HG02763 (cell line): ENCODE data around the gene GPS1.

ENCODE experiments used
- ATAC-seq: cut with Tn5 transposase; IDR thresholded peaks from one replicate; pipeline ENCODE4 v1.9.1; 2021; ENCODE audit warnings: mild to moderate bottlenecking, moderate library complexity; ENCODE audit not compliant: unreplicated experiment

GPS1 gene

GRCh38 chr17:82056729-82057621 lies 5.3 kb downstream of the GPS1 start:
- no peak for ATAC-seq

DNA sequence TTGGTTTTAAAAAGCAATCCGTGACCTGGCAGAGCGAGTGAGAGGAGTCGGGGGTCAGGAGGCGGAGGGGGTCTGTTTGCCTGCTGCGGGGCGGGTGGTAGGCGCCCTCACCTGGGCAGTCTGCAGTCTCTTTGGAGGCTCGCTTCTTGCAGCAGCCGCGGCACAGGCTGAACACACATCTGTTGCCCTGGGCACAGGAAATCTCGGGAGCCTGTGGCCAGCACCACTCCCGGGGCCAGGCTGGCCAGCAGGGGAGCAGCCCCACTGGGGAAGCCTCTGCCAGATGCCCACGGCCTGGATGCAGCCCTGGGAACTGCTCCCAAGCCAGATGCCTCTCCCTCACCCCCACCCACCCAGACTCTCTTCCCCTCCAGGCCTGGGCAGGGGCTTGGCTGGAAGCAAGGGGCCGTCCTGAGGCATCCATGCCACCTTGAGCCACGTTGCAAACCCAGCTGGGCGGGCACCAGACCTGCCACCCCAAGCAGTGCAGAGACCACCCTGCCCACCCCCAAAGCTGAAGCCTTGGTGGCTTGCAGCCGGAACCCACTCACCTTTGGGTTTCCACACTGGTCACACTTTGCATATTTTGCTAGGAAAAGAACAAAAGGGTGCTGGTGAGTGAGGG lies 6.6 kb downstream of the GPS1 start:
- no peak for ATAC-seq

GRCh38 chr17:82058855-82059249 lies 7.2 kb downstream of the GPS1 start:
- no peak for ATAC-seq

DNA sequence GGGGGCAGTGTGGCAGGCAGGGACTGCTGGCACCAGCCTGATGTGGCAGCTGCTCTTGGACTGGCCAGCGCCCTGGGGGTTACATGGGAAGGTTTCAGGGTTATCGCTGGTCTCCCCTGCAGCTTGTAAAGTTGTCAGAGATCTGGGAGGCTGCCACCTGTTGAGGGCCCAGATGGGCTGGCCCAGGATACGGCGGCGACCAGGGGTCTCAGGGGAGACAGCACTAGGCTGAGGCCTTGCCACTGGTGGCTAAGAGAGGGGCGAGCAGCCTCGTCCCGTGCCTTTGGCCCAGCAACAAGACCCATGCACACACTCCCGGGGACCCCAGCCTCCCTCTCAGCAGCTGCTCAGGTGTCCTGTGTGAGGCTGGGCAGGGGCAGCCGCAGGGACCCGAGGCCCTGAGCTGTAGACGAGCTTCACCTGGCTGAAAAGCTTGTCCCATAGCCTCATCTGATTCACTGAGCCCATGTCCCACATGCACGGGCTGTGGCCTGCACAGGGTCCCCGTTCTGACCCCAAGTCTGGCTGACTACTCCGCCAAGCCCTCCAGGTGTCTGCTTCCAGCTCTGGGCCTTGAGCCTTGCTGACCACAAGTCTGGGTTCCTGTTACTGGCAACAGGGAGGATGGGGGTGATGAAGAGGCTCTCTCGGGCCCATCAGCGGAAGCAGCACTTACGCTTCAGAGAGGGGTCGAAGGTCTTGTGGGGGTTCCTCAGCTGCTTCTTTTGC lies 7.7 kb downstream of the GPS1 start:
- no peak for ATAC-seq

DNA sequence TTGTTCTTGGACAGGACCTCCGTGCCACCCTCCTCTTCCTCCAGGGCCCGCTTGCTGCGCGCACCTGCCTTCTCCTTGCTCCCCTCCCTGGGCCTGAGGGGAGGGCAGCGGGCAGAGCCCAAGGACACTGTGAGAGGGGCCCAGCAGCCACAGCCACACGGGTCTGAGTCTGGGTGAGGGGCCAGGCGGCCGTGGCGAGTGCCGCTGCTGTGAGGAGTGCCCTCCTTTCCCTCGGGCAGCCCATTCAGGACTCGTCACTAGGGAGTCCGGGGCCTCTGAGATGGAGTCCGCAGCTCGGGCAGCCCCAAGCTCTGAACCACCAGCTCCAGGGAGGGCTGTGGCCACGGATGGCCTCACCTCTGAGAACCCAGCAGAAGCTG lies 8.3 kb downstream of the GPS1 start:
- no peak for ATAC-seq

DNA sequence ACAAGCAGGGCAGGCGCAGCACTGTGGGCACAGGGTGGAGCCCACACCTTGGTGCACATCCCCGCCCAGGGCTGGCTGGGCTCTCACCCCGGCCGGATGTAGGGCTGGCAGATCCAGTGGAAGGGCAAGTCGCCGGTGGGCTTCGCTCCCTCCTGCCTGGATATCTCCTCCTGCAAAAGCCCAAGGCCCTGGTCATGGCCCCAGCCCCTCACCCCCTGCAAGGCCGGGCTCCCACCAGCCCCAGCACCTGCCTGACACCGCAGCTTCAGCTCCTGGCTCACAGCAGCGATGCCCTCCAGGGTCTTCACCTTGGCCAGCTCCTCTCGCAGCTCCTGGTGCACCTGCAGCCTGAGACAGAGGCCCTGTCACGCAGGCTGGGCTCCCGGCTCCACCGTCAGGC lies 8.9 kb downstream of the GPS1 start:
- ATAC-seq: no peak

- no peak for ATAC-seq
Observed at GRCh38 chr17:82061047-82061925, 9.6 kb downstream of the GPS1 start.

- no peak for ATAC-seq
Observed at GRCh38 chr17:82062076-82062983, 10.6 kb downstream of the GPS1 start.

DNA sequence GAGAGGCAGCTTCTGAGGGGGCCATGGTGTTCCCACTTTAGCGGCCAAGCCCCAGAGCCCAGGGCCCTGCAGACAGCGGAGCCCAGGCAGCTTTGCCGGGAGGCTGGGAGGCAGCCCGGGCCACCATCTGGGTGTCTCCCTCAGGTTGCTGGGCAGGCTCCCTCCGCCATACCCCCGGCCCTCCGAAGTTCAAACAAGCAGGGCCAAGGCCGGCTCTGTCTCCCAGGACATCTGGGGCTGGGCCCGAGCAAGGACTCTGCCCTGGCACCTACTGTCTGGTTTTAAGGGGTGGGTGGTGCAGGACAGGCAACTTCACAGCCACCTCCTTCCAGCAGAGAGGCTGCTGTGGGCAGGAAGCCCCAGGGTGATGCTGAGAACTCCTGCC lies 11.3 kb downstream of the GPS1 start:
- no peak for ATAC-seq

DNA sequence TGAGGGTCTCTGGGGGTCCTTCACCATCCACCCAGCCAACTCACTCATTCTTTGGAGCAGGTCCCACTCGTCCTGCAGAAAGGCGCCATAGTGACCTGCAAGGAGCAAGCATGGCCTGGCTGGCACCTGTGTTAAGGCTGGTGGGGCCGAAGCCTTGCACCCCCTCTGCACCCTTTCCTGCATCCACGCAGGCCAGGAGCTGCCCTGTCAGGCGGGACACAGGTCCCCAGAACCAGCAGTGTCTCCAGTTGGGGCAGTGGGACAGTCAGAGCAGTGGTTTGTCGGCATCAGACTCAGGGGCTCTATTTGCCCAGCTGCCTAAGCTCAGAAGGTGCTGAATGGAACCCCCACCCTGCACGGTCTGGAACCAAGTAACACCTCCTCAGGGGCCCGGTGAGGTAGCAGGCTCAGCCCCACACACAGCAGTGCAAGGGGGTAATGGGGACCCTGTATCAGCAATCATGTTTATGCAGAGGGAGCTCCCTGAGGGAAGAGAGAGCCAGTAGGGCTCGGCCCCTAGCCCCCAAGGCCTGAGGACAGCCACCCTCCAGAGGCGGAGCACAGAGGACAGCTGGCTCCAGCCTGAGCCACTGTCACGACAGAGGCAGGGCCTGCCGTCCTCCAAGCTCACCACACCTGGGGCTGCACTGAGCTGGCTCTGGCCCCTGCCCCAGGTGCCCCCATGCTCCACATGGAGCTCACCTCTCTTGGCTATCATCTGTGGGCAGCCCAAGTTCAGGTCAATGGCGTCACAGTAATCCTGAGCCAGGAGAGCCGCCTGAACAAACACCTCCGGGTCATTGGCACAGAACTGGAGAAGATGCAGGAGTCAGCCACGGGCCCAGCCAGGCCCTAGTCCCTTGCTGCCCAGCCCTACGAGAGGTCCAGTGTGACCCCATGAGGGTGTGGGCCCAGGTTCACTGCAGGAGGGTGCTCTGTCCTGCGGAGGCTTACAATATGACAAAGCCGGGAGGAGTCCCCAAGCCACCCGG lies 12.0 kb downstream of the GPS1 start:
- ATAC-seq: no peak

DNA sequence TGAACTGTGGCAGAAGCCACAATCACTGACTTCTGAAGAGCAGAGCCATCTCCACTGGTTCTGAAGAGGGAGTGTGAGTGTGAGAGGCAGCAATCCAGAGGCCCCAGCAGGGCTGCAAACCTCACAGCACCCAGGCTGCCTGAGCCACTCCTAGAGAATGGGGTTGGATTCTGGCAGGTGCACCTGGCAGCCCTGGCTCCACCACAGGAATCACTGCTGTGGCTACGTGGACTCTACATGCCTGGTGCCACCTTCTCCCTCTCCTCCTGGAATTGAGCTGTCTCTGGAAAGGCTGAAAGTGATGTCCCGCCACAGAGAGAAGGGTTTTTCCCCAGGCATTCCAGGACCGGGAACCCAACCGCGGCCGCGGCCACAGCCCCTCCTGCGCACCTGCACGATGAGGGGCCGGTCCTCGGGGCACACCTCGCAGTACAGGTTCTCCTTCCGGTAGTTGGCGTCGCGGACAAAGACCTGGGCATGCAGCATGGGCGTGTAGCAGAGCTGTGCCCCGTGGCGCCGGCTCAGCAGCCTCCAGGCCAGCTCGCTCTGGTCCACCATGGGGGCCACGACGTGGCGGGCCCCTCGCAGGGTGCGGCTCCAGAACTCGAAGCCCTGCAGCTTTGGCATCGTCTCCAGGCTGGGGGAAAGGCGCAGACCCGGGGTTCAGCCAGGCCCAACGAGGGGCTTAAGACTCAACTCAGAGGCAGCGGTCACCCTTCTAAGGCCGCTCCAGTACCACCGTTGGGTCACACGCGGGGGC lies 12.9 kb downstream of the GPS1 start:
- no peak for ATAC-seq

GRCh38 chr17:82065193-82065637 lies 13.5 kb downstream of the GPS1 start:
- ATAC-seq: peak; percentile 34

GRCh38 chr17:82065638-82066303 lies 14.1 kb downstream of the GPS1 start, which contains the start of gene DUS1L:
DUS1L (minus strand) TSS chr17:82065804; CDS start chr17:82065059, 745 bp downstream.
- ATAC-seq: peak; percentile 65

GRCh38 chr17:82070611-82071010 lies 18.9 kb downstream of the GPS1 start:
- no peak for ATAC-seq

DNA sequence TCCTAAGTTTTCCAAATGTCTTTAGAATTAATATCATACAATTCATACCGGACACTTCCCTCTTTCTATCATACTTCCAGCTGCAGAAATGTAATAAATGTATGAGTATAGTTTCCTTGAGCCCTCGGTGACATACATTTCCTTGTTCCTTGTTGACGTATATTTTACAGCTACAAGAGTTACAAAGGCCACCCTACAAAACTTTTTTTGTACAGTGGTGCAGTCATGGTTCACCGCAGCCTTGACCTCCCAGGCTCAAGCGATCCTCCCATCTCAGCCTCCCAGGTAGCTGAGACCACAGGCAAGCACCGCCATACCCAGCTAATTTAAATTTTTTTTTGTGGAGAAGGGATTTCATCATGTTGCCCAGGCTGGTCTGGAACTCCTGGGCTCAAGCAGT lies 21.1 kb downstream of the GPS1 start:
- no peak for ATAC-seq

DNA sequence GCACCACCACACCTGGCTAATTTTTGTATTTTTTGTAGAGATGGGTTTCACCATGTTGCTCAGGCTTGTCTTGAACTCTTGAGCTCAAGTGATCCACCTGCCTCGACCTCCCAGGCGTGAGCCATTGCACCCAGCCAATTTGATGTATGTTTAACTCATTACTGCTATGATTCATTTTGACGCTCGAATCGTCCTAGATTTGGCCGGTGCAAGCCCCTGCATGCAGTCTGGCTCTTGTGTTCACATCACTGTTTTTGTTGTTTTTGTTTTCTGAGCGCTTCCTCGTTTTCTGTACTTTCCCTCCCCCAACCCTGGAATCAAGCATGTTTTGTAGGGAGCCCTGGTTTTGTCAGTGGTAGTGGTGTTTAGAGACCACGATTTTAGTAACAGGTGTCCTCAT lies 21.7 kb downstream of the GPS1 start:
- ATAC-seq: no peak
